Measurements from ENCODE around the gene ABLIM3.
"Not testable (repeated sequence)": the region's sequence is repeated elsewhere in the genome, so short reads cannot be mapped to it uniquely, and the experiment has no call there.

Gene ABLIM3

DNA sequence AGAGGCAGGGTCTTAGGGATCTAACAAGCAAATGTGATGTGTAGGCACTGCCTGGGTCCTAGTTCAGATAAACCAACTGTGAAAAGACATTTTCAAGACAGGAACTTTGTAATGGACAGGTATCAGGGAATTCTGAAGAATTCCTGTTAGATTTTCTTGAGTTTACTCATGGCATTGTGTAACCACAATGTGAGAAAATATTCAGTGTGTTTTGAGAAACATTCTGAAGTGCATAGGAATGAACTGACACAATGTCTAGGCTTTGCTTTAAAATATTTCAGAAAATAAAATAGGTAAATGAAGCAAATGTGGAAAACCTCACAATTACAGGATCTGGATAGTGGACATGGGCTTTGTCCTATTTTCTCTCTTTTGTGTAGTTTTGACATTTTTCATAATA lies 115.2 kb downstream of the ABLIM3 start:
- FAIRE-seq = no peak
- DNase-seq (ENCODE audit: low spot score) = no peak

DNA sequence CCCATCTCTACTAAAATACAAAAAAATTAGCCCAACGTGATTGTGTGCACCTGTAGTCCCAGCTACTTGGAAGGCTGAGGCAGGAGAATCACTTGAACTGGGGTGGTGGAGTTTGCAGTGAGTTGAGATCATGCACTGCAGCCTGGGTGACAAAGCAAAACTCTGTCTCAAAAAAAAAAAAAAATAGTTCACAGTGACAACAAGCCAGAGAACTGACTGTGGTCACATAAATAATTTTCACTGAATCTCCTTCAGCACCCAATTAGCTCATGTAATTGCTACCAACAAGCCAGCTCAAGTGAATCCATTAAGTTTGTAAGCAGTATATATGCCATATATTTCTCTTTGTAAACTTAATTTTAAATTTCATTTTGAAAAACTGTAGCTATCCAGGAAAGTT lies 115.8 kb downstream of the ABLIM3 start:
- FAIRE-seq = no peak
- DNase-seq (ENCODE audit: low spot score) = no peak

DNA sequence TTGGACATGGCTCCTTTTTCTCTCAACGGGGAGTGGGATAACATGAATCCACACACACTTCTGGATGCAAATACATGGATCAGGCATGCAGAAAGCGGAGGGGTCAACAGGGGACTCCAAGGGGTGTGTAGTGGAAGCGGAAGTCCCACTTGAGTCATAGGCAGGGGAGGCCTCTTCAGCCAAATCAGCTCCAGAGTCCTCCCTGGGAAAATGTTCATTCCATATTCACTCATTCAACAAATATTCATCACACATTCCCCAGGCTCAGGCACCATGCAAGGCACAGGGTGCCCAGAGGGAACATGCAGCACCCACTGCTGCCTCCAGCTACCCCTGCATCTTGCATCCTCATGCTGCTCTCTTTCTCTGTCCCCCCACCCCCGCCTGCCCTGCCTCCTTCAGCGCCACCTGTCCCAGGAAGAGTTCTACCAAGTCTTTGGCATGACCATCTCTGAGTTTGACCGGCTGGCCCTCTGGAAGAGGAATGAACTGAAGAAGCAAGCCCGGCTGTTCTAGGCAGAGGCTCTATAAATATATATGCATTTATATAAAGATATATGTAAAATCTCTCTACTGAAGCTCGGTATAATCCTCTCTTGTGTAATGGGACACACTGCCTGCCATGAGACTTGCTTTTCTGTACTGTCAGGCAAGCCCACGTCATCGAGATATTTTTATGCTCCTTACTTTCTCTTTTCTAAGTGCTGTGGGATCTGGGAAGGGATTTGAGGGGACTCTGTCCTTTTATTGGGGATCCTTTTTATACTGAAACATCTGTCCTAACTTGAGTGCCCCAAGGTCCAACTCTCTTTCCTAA lies 116.8 kb downstream of the ABLIM3 start:
- peak; percentile 68 for FAIRE-seq

DNA sequence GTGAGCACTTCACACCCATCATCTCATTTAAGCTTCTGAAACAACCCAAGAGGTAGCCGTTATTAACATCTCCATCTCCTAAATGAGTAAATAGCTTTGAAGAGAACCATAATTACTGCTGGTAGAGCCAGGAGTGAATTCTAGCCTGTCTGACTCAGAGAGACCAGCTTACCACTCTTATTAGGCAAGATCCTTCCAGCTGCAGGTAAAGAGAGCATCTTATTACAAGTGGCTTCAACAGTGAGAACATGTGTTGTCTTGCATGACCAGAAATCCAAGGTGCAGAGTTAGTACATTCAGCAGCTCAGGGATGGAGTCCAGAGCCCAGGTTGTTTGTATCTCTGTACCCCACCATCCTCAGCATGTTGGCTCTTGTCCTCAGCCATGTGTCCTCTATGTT lies 119.5 kb downstream of the ABLIM3 start:
- FAIRE-seq = no peak
- DNase-seq (ENCODE audit: low spot score) = no peak

More for the DNA sequence above, 116.8 kb downstream of the ABLIM3 start:
- DNase-seq (ENCODE audit: low spot score) = peak; percentile 58

DNA sequence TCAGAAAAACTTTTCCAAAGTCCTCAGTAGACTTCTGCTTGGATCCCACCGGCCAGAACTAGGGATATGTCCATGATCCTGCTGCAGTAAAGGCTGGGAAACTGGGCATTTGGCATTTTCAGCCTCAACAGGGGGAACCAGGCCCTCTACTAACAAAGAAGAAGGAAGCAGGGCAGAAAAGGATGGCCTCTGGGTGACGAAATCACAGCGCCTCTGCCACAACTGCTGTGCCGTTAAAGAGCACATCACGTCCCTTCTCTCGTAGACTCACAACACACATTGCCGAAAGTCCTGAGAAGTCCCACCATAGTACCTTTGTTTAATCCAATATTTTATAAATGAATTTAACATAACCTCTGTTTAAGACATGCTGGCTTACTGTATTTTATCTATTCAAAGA lies 120.0 kb downstream of the ABLIM3 start:
- no peak for FAIRE-seq
- DNase-seq (ENCODE audit: low spot score) = no peak

DNA sequence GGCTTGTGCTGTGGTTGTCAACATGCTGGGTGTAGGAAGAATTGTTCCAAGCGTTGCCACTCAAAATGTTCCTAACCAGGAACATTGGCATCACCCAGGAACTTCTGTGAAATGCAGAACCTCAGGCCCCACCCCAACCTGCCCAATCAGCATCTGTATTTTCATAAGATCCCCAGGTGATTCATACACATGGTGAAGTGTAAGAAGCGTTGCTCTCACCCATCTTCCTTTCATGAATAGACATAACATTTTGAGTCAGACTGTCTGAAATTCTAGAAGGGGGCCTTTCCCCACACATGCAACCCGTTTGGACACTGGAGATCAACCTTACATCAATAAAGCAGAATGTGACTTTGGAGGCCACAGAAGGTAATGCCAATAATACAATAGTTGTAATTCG lies 121.0 kb downstream of the ABLIM3 start:
- DNase-seq (ENCODE audit: low spot score) = no peak
- no peak for FAIRE-seq

DNA sequence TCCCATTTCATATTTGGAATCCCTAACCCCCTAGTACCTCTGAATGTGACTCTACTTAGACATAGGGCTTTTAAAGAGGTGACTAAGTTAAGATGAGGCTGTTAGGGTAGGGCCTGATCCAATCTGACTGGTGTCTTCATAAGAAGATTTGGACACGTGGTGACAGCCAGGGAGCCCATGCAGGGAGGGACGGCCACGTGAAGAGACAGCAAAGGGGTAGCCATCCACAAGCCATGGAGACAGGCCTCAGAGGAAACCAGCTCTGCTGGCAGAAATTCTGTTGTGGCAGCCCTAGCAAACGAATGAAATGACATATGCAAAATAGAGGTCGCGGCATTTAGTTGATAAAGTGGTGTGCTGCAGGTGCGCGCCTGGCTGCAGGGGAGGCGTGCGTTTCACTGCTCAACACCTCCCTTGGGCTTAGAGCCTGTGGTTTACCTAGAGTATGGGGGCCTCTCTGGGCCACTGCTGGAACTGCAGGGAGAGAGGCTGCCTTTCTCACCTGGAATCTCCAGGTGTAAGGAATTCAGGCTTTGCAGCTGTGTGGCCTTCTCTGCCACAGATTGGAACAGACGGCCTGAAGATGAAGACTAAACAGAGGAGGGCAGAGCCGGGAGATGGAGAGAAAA lies 123.3 kb downstream of the ABLIM3 start:
- FAIRE-seq (no peak), DNase-seq (ENCODE audit: low spot score) (peak; percentile 38)

DNA sequence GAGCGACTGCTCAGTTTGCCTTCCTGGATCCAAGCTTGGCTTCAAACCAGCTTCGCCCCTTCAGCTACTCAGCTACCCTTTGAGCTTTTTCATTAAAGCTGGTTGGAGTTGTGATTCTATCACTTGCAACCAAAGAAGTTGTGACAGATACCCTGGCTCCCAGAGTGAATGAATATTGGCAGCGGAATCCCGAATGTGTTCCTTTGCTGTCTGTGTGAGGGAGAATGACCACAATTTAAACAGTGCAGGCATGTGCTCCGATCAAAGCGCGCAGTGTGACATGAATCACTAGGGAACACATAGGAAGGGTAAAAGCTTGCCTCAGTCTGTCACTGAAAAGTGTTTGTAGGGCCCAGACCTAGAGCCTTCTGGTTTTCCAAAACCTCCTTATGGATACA lies 123.8 kb downstream of the ABLIM3 start:
- DNase-seq (ENCODE audit: low spot score) = no peak
- no peak for FAIRE-seq

DNA sequence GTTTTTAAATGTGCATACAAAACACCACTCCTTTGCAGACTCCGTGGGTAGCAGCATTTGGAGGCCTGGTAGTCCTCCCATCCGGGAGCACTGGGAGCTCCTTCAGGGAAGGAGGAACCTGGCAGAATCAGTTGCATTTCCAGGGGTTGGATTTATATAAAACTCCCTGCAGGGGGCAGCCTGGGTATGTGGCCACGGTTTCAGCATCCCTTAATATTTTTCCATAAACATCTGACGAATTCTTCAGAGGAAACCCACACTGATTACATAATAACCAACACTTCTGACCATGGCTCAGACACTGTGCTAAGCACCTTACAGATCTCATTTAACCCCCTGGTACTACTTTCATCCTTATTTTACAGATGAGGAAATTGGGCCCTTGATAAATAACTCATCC lies 124.3 kb downstream of the ABLIM3 start:
- DNase-seq (ENCODE audit: low spot score) (peak; percentile 54), FAIRE-seq (no peak)

DNA sequence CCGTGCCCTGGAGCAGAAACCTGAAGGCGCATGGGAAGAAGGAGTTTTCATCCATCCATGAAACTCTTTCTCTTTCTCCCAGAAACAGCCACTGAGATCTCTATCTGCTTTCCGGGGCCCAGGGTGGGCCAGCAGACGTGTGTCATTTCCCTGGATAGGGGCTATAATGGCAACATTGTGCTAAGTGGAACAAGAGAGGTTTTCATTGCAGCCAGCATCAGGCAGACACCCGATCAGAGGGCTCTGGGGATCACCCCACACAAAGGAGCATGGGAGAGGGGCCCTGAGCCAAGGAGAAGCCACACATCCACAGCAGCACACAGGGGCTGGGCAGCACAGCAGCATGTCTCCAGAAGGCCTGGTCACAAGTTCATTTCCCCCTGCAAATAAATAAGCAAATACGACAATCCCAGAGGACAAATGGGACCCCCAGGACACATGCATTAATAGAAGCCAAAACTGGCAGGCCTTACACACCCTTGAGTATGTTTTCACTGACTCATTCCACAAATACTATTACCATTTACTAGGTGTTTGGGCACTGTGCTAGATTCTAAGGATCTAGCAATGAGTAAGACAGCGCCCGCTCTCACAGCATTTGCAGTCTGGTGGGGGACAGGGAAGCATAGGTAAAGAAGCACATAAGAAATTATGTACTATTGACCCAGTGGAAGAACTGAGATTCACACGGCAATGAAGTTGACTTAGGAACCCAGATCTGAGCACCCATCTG lies 126.1 kb downstream of the ABLIM3 start:
- DNase-seq (ENCODE audit: low spot score) (no peak), FAIRE-seq (no peak)

DNA sequence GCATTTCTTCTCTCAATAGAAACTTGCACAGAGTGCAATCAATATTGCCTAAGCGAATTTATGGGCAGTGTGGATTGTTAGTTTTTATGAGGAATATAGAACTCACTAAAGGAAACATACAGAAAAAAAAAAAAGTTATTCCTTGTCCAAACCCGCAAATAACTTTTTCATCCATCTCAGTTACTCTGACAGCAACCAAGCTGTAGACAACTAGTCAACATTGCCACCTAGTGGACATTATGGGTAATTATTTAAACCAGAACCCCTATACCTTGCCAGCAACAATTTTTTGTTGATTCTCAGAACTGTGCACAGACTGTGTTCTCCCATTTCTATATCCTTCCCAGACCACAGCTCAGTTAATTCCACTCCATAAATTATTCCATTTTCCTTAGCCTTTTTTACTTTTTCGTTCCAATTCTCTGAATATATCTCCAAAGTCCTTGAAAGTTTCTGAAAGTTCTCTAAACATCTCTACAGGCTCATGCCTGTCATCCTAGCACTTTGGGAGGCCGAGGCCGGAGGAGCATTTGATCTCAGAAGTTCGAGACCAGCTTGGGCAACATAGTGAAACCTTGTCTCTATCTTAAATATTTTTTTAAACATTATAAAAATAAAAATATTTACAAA lies 127.8 kb downstream of the ABLIM3 start:
- DNase-seq (ENCODE audit: low spot score) = peak; percentile 70

DNA sequence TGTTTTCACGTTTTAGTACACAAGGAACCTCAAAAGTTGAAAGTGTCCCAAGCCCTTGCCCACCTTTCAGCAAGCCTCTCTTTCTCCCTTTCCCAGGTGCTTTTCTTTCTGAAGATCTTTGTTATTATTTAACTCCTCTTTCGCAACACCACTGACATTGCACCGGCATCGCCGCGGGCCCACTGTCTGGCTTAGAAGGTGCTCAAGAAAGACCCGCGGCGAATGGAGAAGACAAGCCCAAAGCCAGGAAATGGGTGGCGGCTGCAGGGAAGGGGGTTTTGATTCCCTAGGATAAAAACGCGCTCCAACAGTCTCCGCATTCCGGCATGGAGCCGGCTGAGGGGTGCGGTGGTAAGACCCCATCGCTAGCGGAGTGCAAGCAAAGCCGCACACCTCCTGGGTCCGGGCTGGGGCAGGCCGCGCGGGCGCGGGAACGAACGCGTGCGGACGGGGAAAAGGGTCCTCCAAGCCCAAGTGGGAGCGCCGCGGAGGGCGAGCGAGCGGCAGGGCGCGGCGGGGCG lies 130.0 kb downstream of the ABLIM3 start:
- no peak for DNase-seq (ENCODE audit: low spot score)
- FAIRE-seq = no peak

More for the DNA sequence above, 127.8 kb downstream of the ABLIM3 start:
- FAIRE-seq = peak; percentile 91

DNA sequence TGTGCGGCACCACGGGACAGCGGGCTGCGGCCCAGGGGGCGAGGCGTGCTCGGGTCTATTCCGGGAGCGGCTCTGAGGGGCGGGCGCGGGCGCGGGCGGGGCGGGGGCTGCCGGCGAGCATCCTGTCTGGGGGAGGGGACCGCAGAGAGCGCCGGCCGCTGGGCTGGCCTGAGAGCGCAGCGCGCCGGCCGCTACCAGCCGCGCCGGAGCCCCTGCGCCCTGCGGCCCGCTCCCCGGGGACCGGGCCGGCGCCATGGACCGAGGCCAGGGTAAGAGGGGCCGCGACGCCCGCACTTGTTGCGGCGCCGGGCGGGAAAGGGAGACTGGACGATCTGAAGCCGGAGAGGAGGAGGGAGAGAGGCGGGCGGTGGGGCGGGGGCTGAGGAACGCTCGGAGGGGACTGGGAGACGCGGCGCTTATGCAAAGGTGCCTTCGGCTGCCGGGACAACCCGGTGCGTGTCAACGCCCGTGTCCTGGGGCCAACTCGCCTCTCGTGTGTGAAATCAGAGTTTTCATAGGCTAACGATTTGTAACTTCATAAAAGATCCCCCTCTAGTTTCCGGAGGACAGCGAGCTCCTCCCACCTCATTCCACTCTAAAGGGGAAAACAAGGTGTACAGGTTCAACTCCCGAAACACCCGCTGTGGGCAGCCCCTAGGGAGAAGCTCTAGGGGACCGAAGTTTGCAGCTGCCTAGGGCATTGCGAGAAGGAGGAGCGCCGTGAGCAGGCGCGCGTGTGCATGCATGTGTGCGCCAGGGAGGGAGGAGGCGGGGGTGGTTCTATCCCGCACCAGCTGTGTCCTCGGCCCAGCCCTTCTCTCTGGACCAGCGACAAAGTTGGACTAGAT lies 130.6 kb downstream of the ABLIM3 start, which contains the start of gene AFAP1L1:
Gene AFAP1L1, plus strand, starts transcription at position 144 of the 848 bp plus-strand sequence. Its CDS starts 110 bp downstream, at position 254.
- peak; percentile 84 for DNase-seq (ENCODE audit: low spot score)

DNA sequence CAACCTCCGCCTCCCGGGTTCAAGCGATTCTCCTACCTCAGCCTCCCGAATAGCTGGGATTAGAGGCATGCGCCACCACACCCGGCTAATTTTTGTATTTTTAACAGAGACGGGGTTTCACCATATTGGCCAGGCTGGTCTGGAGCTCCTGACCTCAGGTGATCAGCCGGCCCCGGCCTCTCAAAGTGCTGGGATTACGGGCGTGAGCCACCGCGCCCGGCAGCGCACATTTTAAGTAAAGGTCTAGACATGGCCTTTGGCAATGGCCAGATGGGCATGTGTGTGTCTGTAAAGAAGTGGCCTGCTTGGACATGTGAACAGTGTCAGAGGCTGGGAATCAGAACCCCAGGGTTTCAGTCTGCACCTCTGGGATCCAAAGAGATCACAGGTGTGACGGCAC lies 131.5 kb downstream of the ABLIM3 start:
- not testable (repeated sequence) for DNase-seq (ENCODE audit: low spot score); FAIRE-seq

More for the DNA sequence above, 130.6 kb downstream of the ABLIM3 start, which contains the start of gene AFAP1L1:
- peak; percentile 91 for FAIRE-seq

DNA sequence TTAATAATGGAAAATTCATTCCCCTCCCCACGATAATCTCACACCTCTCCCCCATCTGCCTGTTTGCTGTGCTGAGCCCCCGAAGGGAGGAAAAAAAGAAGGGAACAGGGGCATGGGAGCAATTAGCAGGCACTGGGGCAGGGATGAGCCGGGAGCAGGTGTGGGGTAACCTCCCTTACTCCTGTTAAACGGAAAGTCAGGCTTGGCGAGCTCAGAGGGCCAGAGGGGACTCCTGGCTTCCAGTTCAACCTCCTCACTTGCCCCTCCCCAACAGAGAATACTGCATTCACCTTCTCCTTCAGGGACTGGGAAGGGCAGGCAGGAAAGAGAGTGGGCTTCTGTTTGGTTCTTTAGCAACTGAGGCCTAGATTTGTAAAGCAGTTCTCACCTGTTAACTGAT lies 131.9 kb downstream of the ABLIM3 start:
- no peak for DNase-seq (ENCODE audit: low spot score)
- no peak for FAIRE-seq

DNA sequence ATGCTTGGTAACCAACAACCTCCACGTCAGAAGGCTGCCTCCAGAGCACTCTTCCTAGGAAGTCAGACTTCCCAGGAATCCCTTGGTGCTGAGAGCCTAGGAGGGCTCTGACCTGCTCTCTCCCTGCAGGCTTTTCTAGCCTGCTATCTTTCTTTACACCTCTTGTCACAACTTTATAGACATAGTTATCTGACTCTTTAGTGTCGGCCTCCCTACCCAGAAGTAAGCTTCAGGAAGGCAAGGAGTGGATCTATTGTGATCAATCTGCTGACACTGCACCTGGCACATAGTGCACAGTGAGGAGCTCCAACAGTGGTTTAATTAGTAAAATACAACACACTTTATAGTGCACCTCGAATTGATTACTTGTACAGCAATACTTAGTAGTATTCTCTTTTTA lies 132.7 kb downstream of the ABLIM3 start:
- DNase-seq (ENCODE audit: low spot score) (no peak), FAIRE-seq (no peak)

DNA sequence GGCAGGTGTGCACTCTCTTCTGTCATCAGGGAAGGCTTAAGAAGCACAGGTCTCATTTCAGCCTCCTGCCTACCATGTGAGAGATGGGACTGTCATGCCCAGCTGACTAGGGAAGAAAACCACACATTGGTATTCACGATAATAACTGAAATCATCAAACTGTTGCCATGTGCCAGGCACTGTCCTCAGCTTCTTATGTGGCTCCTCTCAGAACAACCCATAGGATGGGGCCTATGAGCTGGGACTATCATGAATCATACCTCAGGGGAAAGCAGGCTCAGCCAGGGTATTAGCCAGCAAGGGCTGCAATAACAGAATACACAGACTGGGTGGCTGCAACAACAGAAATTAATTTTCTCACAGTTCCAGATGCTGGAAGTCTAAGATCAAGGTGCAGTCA lies 133.6 kb downstream of the ABLIM3 start:
- no peak for FAIRE-seq
- DNase-seq (ENCODE audit: low spot score) = no peak

DNA sequence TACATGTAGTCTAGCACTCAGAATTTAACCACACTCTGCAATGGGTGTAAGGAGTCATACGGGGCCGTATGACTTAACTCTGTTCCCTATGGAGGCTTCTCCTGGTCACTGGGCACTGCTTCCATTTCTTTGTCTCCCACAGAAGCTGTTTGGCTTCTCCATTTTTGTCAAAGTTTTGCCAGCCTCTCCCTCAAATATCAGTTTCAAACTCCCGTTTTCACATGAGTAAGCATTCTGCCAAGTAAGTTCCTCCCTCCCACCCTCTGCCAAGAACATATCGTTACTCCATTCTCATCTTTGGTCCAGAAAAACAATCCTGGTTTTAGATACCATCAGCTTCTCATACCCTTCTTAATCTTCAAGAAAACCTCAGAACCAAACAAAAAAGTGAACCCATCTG lies 136.5 kb downstream of the ABLIM3 start:
- DNase-seq (ENCODE audit: low spot score) (no peak), FAIRE-seq (no peak)

DNA sequence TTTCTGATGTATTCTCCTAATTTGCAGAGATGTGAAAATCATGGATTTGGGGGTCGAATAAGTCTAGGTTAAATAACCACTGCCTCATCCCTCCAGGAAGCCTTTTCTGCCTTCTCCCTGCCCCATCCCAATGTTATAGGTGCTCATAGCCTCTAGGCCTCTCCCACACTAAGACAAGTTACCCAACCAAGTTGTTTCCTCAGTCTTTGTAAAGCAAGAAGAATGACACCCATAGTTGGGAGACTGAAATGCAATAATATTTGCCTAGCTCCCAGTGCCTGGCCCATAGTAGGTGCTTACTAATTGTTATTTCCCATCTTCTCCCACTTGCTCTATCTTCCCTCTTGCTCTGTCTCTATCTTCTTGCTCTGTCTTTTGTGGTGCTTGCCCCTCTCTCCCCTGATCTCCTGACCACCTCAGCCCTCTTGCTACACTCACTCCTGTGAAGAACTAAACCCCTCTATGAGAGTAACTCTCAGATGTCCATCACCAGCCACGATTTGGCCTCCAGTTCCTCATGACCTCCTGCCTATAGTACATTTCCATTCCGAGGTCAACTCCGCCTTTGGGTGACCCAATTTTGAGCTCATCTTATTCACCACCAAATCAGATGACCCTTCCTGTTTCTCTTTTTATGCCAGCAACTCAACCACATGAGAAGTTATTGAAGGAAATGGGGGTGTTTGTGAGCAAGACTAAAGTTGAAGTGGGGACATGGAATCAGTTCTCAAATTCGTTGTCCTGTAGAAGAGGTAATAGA lies 137.3 kb downstream of the ABLIM3 start:
- DNase-seq (ENCODE audit: low spot score) (no peak), FAIRE-seq (no peak)

DNA sequence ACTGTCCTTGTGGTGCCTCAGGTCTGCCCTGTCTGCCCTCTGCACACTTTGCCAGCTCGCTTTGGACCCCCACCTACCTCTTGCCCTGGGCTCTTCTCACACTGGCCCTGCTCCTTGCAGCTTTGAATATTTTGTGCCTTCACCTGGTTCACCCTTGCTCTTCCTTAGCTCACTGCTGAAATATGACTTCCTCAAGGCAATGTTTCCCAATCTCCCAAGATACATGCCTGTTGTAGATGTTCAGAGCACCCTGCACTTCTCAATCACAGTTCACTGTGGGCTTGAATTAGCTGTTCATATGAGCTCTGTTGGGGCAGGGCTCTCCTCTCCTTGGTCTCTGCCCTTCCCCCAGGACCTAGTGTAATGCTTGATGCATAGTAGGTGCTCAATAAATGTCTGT lies 138.4 kb downstream of the ABLIM3 start:
- FAIRE-seq (no peak), DNase-seq (ENCODE audit: low spot score) (no peak)
